Pancreas (tissue), 10 donors: ENCODE results near the gene CCSAP. TPM values are rescaled to one million over a fixed set of nuclear protein-coding genes. Genes with fewer than 3 reads are reported as not detected.
"Not testable (repeated sequence)": the region's sequence is repeated elsewhere in the genome, so short reads cannot be mapped to it uniquely, and the experiment has no call there.

Experiments
- ATAC-seq, 4 donors: fragments of 200-7000 bp; cut with Tn5 transposase; one replicate each; pipeline versions ENCODE4 v1.8.0 to v1.9.1; 2020; ENCODE audit warnings: mild to moderate bottlenecking in 4 of 4, moderate library complexity in 4 of 4
- DNase-seq, 6 donors: peaks; one replicate each; pipeline ENCODE4 v3.0.0-alpha.2; 2020
- FAIRE-seq: peaks from 2 replicates; lab custom pipeline; 2012; peaks lifted over from hg19 to GRCh38; lab: Jason Lieb, UNC
- H3K27ac ChIP-seq, 4 donors: fragments of 200-600 bp; sonication (generic); 1 replicate in 3 of 4; 2 replicates in 1 of 4; pipeline versions ENCODE4 v1.5.0 to v1.8.0; 2020
- H3K27me3 ChIP-seq, 4 donors: fragments of 200-600 bp; one replicate each; pipeline ENCODE4 v1.8.0; 2021
- H3K36me3 ChIP-seq, 3 donors: fragments of 200-600 bp; sonication (generic) in 1 of 3; one replicate each; pipeline versions ENCODE4 v1.5.0 to v1.8.0; 2020 to 2021
- H3K4me1 ChIP-seq, 3 donors: fragments of 200-600 bp; one replicate each; pipeline ENCODE4 v1.8.0; 2021
- H3K4me3 ChIP-seq, 4 donors: fragments of 200-600 bp; sonication (generic) in 2 of 4; one replicate each; pipeline versions ENCODE4 v1.5.0 to v1.8.0; 2020 to 2021
- H3K9me3 ChIP-seq, 4 donors: fragments of 200-600 bp; one replicate each; pipeline ENCODE4 v1.8.0; 2021
- CTCF ChIP-seq, 4 donors: fragments of 200-600 bp; sonication (generic) in 3 of 4; IDR thresholded peaks; one replicate each; pipeline versions ENCODE4 v1.5.0 to v1.8.0; 2021; ENCODE audit warnings: antibody characterized with exemption in 4 of 4
- WGBS, 2 donors: extraction: QIAGEN DNeasy Blood & Tissue Kit; methylation state at CpG; one replicate each; pipeline ENCODE4 v1.1.7; 2013; 5-methylcytosine and 5-hydroxymethylcytosine counted together
- intact Hi-C, 3 donors: fragments of 100-400 bp; cut with DNase I; formaldehyde crosslinking; loops; one replicate each; pipeline versions ENCODE4 v1.11.1 to v1.14.2; 2022
- polyA plus RNA-seq, 2 donors: library from polyadenylated mRNA; stranded (reverse); fragments of 200-250 nt; gene quantifications; one replicate each; pipeline ENCODE4 v1.2.3, GENCODE V29; 2013
- total RNA-seq, 6 donors: library from RNA; stranded (reverse); fragmentation: NEBNext Ultra II Directional in 4 of 6; extraction: Animal tissue kit (Norgen Biotek cat#: 25700) in 4 of 6; gene quantifications; one replicate each; pipeline versions ENCODE4 v1.2.1 to v1.2.4, GENCODE V29; 2021 to 2023
- donor health status: healthy with polysubstance abuse.
- donor health status: DM: no; HTN: no; CAD: no; lungs with moderate emphysema.
- donor health status: DM: no; HTN: no; CAD: no.
- donor health status: control.
- donor health status: control.
- donor health status: Bipolar disorder and iron deficiency.
- donor health status: DM: yes; HTN: yes; CAD: no.
- donor health status: DM: no; HTN: no; CAD: no.
- donor health status: DM: no; HTN: no; CAD: no.
- donor health status: DM: yes; HTN: yes; CAD: no.

The CCSAP gene
- total and polyA plus RNA-seq, 8 donors, result 0.97 to 4.6 (median 1.7) TPM

GRCh38 chr1:229296541-229296941 lies 46.3 kb downstream of the CCSAP start:
- ATAC-seq, result no peak
- DNase-seq, result no peak
- Histone ChIP-seq H3K27ac (no peak overlapping the region), H3K4me3 (no peak overlapping the region), H3K36me3 (peaks cover 0 to 28% (median 10%) of the 10 kb centered on the region in 3 donors), H3K9me3 (no peaks in the 10 kb centered on the region), H3K27me3 (no peaks in the 10 kb centered on the region), H3K4me1 (no peaks in the 10 kb centered on the region)
- no peak for FAIRE-seq
- WGBS, 2 donors, result 84 to 96% methylated on average over 3 of the region's 3 CpGs
- no peak for TF ChIP-seq CTCF (IDR thresholded peaks at IDR 0.05)
- intact Hi-C loops, result no loop called here

GRCh38 chr1:229295745-229296144 lies 47.1 kb downstream of the CCSAP start:
- no peak for TF ChIP-seq CTCF (IDR thresholded peaks at IDR 0.05)
- H3K9me3 ChIP-seq, result no peaks in the 10 kb centered on the region
- FAIRE-seq (no peak), DNase-seq (no peak), ATAC-seq (no peak)
- no peak overlapping the region for H3K4me3 ChIP-seq
- H3K27ac ChIP-seq, result no peak overlapping the region
- no peaks in the 10 kb centered on the region for H3K27me3 ChIP-seq
- H3K36me3 ChIP-seq, result peaks cover 0 to 20% (median 10%) of the 10 kb centered on the region in 3 donors
- H3K4me1 ChIP-seq, result no peaks in the 10 kb centered on the region
- 88 to 89% methylated on average over 11 of the region's 11 CpGs for WGBS, 2 donors
- intact Hi-C loops, result no loop called here

- no peak for FAIRE-seq
- DNase-seq, result no peak
- WGBS, 2 donors, result 95 to 96% methylated on average over 10 of the region's 10 CpGs
- H3K27me3 ChIP-seq, result no peaks in the 10 kb centered on the region
- no peak for ATAC-seq
- no peak overlapping the region for H3K27ac ChIP-seq
- H3K36me3 ChIP-seq, result peaks cover 0 to 17% (median 0%) of the 10 kb centered on the region in 3 donors
- intact Hi-C loops, result no loop called here
- H3K9me3 ChIP-seq, result no peaks in the 10 kb centered on the region
- TF ChIP-seq CTCF (IDR thresholded peaks at IDR 0.05), result no peak
- H3K4me1 ChIP-seq, result no peaks in the 10 kb centered on the region
- H3K4me3 ChIP-seq, result no peak overlapping the region
Measured at GRCh38 chr1:229293528-229294204, 49.2 kb downstream of the CCSAP start.

- WGBS, 2 donors, result 96 to 99% methylated on average over 3 of the region's 4 CpGs
- FAIRE-seq, DNase-seq, H3K9me3 ChIP-seq, H3K4me1 ChIP-seq, H3K27ac ChIP-seq, ATAC-seq, intact Hi-C loops, H3K4me3 ChIP-seq, H3K27me3 ChIP-seq: not testable (repeated sequence)
- H3K36me3 ChIP-seq, result peaks cover 0 to 11% (median 0%) of the 10 kb centered on the region in 3 donors
Measured at GRCh38 chr1:229291686-229292085, 51.2 kb downstream of the CCSAP start.

- Histone ChIP-seq H3K4me1 (peaks cover 0 to 4% (median 0%) of the 10 kb centered on the region in 3 donors), H3K36me3 (peaks cover 0 to 11% (median 0%) of the 10 kb centered on the region in 3 donors), H3K27me3 (no peaks in the 10 kb centered on the region), H3K4me3 (no peak overlapping the region), H3K9me3 (no peaks in the 10 kb centered on the region), H3K27ac (no peak overlapping the region)
- no peak for TF ChIP-seq CTCF (IDR thresholded peaks at IDR 0.05)
- FAIRE-seq, result no peak
- WGBS, 2 donors, result 88 to 93% methylated on average over 1 of the region's 1 CpG
- no peak for DNase-seq
- intact Hi-C loops, result no loop called here
- no peak for ATAC-seq
Measured at GRCh38 chr1:229288516-229288915, 54.3 kb downstream of the CCSAP start.
